Lower leg skin (tissue), 4 donors: Measurements from ENCODE around the gene APLNR. TPM values are rescaled to one million over a fixed set of nuclear protein-coding genes. Genes with fewer than 3 reads are reported as not detected.

ENCODE experiments used
- DNase-seq, 2 donors: peaks; one replicate each; pipeline ENCODE4 v3.0.0-alpha.2; 2019; ENCODE audit warnings: low spot score in 2 of 2
- H3K4me3 ChIP-seq: fragments of 200-600 bp; sonication (generic); 2 replicates; pipeline ENCODE4 v1.5.1; 2017; ENCODE audit warnings: mild to moderate bottlenecking, low read depth; ENCODE audit not compliant: poor library complexity, severe bottlenecking
- POLR2A ChIP-seq, 2 donors: fragments of 450-650 bp; IDR thresholded peaks; one replicate each; pipeline ENCODE4 v1.6.1; 2016 to 2017; ENCODE audit warnings: antibody characterized with exemption in 2 of 2, mild to moderate bottlenecking in 1 of 2, moderate library complexity in 1 of 2
- WGBS, 2 donors: methylation state at CpG; one replicate each; pipeline ENCODE4 v1.1.5; 2018; 5-methylcytosine and 5-hydroxymethylcytosine counted together
- intact Hi-C: fragments of 100-400 bp; cut with DNase I; formaldehyde crosslinking; loops from one replicate; pipeline ENCODE4 v1.15.0; 2023; ENCODE audit warnings: low total_unique reads
- total RNA-seq, 4 donors: library from RNA; depleted of rRNA; stranded (reverse); fragments of >200 nt; gene quantifications; one replicate each; pipeline ENCODE4 v1.1.0, GENCODE V29; 2016
- TF ChIP-seq, protein P1 (sequence below), 3 donors: fragments of 450-650 bp; IDR thresholded peaks; one replicate each; pipeline ENCODE4 v1.5.1; 2016; ENCODE audit warnings: antibody characterized with exemption in 3 of 3, mild to moderate bottlenecking in 3 of 3, moderate library complexity in 2 of 3

Gene APLNR
- total RNA-seq, 4 donors from 2014 or later, result 0.17 to 1.6 (median 0.82) TPM

DNA sequence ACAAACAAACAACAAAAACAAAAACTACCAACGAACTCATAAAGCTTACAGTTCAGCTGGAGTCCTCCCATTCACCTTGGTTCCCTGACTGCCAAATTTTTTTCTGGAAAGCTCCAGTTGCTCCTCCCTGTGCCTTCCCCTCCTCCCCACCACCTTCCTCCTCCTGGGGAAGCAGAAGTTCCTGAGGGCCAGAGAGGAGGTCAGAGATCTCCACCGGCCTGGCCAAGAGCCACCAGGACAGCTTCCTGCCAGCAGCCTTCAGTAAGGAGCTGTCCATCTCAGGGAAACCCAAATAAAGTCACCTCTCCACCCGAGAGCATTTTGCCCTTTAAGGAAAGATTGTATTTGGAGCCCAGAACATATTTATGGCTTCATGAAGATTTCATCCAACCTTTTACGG lies 20.0 kb downstream of the APLNR start:
- TF ChIP-seq POLR2A (IDR thresholded peaks at IDR 0.05), result no peak
- TF ChIP-seq, protein P1, sequence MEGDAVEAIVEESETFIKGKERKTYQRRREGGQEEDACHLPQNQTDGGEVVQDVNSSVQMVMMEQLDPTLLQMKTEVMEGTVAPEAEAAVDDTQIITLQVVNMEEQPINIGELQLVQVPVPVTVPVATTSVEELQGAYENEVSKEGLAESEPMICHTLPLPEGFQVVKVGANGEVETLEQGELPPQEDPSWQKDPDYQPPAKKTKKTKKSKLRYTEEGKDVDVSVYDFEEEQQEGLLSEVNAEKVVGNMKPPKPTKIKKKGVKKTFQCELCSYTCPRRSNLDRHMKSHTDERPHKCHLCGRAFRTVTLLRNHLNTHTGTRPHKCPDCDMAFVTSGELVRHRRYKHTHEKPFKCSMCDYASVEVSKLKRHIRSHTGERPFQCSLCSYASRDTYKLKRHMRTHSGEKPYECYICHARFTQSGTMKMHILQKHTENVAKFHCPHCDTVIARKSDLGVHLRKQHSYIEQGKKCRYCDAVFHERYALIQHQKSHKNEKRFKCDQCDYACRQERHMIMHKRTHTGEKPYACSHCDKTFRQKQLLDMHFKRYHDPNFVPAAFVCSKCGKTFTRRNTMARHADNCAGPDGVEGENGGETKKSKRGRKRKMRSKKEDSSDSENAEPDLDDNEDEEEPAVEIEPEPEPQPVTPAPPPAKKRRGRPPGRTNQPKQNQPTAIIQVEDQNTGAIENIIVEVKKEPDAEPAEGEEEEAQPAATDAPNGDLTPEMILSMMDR (IDR thresholded peaks at IDR 0.05), result no peak
- DNase-seq, result no peak
- 50 to 53% methylated on average over 4 of the region's 4 CpGs for WGBS, 2 donors
- no peak overlapping the region for H3K4me3 ChIP-seq
- intact Hi-C loops, result no loop called here

DNA sequence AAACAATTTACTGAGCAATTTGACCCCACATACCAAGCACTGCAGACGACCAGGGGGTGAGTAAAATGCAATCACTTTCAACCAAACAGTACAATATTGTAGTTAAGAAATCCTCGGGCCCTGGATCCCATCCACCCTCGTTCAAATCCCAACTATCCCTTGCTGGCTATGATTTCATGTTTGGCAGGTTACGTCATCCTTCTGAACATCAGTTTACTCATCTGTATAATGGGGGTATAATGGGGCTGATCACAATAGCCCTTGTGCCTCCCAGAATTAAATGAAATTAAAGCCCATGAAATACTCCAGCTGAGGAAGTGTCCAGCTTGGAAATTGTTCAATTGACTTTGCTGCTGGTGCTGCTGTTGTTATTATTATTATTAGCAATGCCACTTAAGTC lies 20.6 kb downstream of the APLNR start:
- TF ChIP-seq, protein P1 (IDR thresholded peaks at IDR 0.05), result no peak
- TF ChIP-seq POLR2A (IDR thresholded peaks at IDR 0.05), result no peak
- no peak for DNase-seq
- intact Hi-C loops, result no loop called here
- WGBS, 2 donors, result 78 to 88% methylated on average over 4 of the region's 4 CpGs
- no peak overlapping the region for H3K4me3 ChIP-seq

DNA sequence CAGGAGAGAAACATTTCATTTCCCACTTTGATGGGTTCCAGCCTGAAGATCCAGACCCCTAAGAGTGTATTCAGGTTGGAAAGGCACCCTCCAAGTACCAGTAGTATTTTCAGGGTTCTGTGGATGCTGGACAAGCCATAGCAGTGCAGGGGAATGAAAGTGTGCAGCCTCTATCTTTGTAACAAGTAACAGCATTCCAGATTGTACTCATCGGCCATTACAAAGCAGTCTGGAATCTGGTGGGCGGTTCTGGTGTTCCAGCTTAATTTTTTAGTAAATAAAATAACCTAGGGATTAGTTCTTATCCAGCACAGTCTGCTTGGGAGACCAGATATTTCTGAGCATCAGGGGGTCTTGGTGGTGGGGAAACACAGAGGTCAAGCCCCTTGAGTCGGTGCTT lies 22.6 kb downstream of the APLNR start:
- DNase-seq, result no peak
- intact Hi-C loops, result no loop called here
- no peak overlapping the region for H3K4me3 ChIP-seq
- TF ChIP-seq, protein P1 (IDR thresholded peaks at IDR 0.05), result no peak
- TF ChIP-seq POLR2A (IDR thresholded peaks at IDR 0.05), result no peak
- 57 to 64% methylated on average over 3 of the region's 3 CpGs for WGBS, 2 donors

DNA sequence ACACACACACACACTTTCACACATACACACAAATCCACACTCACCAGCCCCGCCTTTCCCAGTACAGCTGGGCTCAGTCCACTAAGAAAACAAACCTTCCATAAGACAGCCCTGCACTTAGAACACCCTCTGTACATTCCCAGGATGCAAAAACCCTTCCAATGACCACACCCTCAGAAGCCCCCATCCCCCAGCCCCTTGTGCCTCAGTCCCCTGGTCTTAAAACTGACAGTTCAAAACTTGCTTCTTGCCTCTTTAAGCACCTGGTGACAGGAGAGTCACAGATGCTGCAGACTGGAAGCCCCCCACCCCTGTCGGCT lies 23.0 kb downstream of the APLNR start:
- intact Hi-C loops, result no loop called here
- WGBS, 2 donors, result 56 to 70% methylated on average over 2 of the region's 2 CpGs
- no peak overlapping the region for H3K4me3 ChIP-seq
- DNase-seq, result no peak
- TF ChIP-seq POLR2A (IDR thresholded peaks at IDR 0.05), result no peak
- TF ChIP-seq, protein P1 (IDR thresholded peaks at IDR 0.05), result no peak

DNA sequence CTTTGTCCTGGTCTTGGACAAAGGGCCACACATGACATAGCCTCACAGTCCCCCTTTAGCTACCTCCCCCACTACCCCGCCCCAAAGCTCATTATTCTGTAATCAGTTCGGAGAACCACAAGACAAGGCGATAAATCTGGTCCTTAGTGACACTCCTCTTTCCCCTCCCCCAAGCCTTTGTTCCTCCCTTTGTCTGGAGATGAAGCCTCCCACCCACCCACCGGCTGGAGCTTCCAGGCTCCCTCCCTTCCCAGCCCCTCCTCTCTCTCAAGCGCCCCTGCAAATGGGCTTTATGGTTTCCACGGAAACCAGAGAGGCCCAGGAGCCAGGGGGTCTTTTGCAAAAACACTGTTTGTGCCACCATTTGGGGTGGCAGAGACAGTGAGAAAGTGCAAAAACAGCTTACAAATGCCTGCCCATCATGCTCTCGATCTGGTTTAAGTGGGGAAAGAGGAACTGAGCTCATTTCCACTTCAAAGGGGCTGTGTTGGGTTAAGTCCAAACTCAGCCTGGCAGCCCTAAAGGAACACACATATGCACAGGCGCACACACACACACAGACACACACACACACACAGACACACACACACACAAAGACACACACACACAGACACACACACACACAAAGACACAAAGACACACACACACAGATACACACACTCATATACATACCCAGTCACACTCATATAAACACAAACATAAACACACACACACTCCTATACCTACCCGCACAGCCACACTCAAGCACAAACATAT lies 23.5 kb downstream of the APLNR start:
- H3K4me3 ChIP-seq, result no peak overlapping the region
- 32 to 40% methylated on average over 9 of the region's 9 CpGs for WGBS, 2 donors
- no peak for DNase-seq
- TF ChIP-seq, protein P1 (IDR thresholded peaks at IDR 0.05), result no peak
- no peak for TF ChIP-seq POLR2A (IDR thresholded peaks at IDR 0.05)
- intact Hi-C loops, result no loop called here

DNA sequence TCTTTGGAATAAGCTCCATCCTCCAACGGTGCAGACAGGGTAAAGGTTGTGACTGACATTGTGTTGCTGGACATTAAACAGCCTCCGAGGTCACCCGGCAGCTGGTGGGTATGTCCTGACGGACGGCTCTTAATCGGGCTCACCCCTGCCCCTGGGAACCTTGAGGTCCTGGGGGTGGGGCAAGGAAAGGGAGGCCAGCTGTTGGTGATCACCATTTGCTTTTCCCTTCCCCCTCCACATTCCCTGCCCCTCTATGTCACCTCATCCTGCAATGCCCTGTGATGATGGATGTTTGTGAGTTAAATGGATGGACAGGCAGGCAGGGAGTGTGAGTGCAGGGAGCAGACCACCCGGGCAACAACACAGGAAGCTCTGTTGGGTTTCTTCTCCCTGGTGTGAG lies 26.3 kb downstream of the APLNR start:
- WGBS, 2 donors, result 69 to 76% methylated on average over 7 of the region's 7 CpGs
- intact Hi-C loops, result no loop called here
- TF ChIP-seq, protein P1 (IDR thresholded peaks at IDR 0.05), result no peak
- no peak for TF ChIP-seq POLR2A (IDR thresholded peaks at IDR 0.05)
- H3K4me3 ChIP-seq, result no peak overlapping the region
- no peak for DNase-seq
